ENCODE results near the gene EFCAB6. TPM values are rescaled to one million over a fixed set of nuclear protein-coding genes. Genes with fewer than 3 reads are reported as not detected.

The EFCAB6 gene
- total RNA-seq, 1 experiment from 2014 or later: 0.21 TPM

GRCh38 chr22:43733138-43733537, 79.0 kb downstream of the EFCAB6 start:
- DNase-seq (ENCODE audit: low read depth, low spot score): no peak
- H3K4me1 ChIP-seq (ENCODE audit: control insufficient read depth, insufficient read depth, low read length): no peaks in the 10 kb centered on the region
- H3K36me3 ChIP-seq (ENCODE audit: control insufficient read depth, insufficient read depth, low read length): no peaks in the 10 kb centered on the region
- ChIA-PET CTCF (no interaction called here), POLR2A (no interaction called here)
- no peak for TF ChIP-seq CTCF (IDR thresholded peaks at IDR 0.05)
- no peak for TF ChIP-seq POLR2AphosphoS5 (IDR thresholded peaks at IDR 0.05; ENCODE audit: low read depth, low read length)
- no peak for TF ChIP-seq REST (IDR thresholded peaks at IDR 0.05; ENCODE audit: insufficient read depth in 1 of 2, low read depth in 2 of 2, low read length in 1 of 2)
- TF ChIP-seq SIN3A (IDR thresholded peaks at IDR 0.05; ENCODE audit: borderline replicate concordance, insufficient read depth, low read depth, low read length): no peak
- TF ChIP-seq TCF7L2 (IDR thresholded peaks at IDR 0.05; ENCODE audit: low read depth, low read length): no peak
- in situ Hi-C loops (cut with HindIII; ENCODE audit: low pct_unique_long_range_greater_than_20kb, low sequenced_read_pairs) (no loop called here), intact Hi-C loops (cut with micrococcal nuclease; ENCODE audit: unreplicated experiment) (no loop called here)
- peaks cover 3% of the 10 kb centered on the region for H3K27me3 ChIP-seq (ENCODE audit: control insufficient read depth, insufficient read depth, low read length)
- no TSS peak for BruUV-seq (replicated peaks)
- H3K27ac ChIP-seq (ENCODE audit: low read length): no peak overlapping the region
- no peak for ATAC-seq
- no peak overlapping the region for H3K4me3 ChIP-seq (ENCODE audit: low read depth in 2 of 2, low read length in 2 of 2)
- no peaks in the 10 kb centered on the region for H3K9me3 ChIP-seq (ENCODE audit: control insufficient read depth, insufficient read depth, low read depth, low read length)

- CTCF ChIA-PET: no interaction called here
- H3K4me1 ChIP-seq (ENCODE audit: control insufficient read depth, insufficient read depth, low read length): no peaks in the 10 kb centered on the region
- no peaks in the 10 kb centered on the region for H3K36me3 ChIP-seq (ENCODE audit: control insufficient read depth, insufficient read depth, low read length)
- no peaks in the 10 kb centered on the region for H3K9me3 ChIP-seq (ENCODE audit: control insufficient read depth, insufficient read depth, low read depth, low read length)
- H3K27me3 ChIP-seq (ENCODE audit: control insufficient read depth, insufficient read depth, low read length): peaks cover 3% of the 10 kb centered on the region
- BruUV-seq (replicated peaks): no TSS peak
- POLR2A ChIA-PET: no interaction called here
- in situ Hi-C loops (cut with HindIII; ENCODE audit: low pct_unique_long_range_greater_than_20kb, low sequenced_read_pairs) (no loop called here), intact Hi-C loops (cut with micrococcal nuclease; ENCODE audit: unreplicated experiment) (no loop called here)
- DNase-seq (ENCODE audit: low read depth, low spot score) (no peak), ATAC-seq (no peak)
- TF ChIP-seq POLR2AphosphoS5 (IDR thresholded peaks at IDR 0.05; ENCODE audit: low read depth, low read length) (no peak), CTCF (IDR thresholded peaks at IDR 0.05) (no peak), SIN3A (IDR thresholded peaks at IDR 0.05; ENCODE audit: borderline replicate concordance, insufficient read depth, low read depth, low read length) (no peak), TCF7L2 (IDR thresholded peaks at IDR 0.05; ENCODE audit: low read depth, low read length) (no peak), REST (IDR thresholded peaks at IDR 0.05; ENCODE audit: insufficient read depth in 1 of 2, low read depth in 2 of 2, low read length in 1 of 2) (no peak)
- no peak overlapping the region for H3K4me3 ChIP-seq (ENCODE audit: low read depth in 2 of 2, low read length in 2 of 2)
- H3K27ac ChIP-seq (ENCODE audit: low read length): no peak overlapping the region
These were observed 80.1 kb downstream of the EFCAB6 start for GRCh38 chr22:43731988-43732387.
